Bronchial epithelial cell (primary cell): ENCODE measurements around the gene MYOZ3. TPM values are rescaled to one million over a fixed set of nuclear protein-coding genes. Genes with fewer than 3 reads are reported as not detected.

ENCODE experiments used
- DNase-seq: peaks from one replicate; pipeline ENCODE4 v3.0.0-alpha.2; 2010; ENCODE audit warnings: low read depth
- FAIRE-seq: peaks from 2 replicates; lab custom pipeline; 2011; peaks lifted over from hg19 to GRCh38; lab: Jason Lieb, UNC
- H3K27me3 ChIP-seq: 2 replicates; pipeline ENCODE4 v1.5.1; 2011; ENCODE audit warnings: low read length; ENCODE audit not compliant: control insufficient read depth, insufficient read depth
- H3K36me3 ChIP-seq: 2 replicates; pipeline ENCODE4 v1.5.1; 2011; ENCODE audit warnings: low read length; ENCODE audit not compliant: control insufficient read depth, insufficient read depth
- H3K4me3 ChIP-seq: 2 replicates; pipeline ENCODE4 v1.5.1; 2011; ENCODE audit warnings: mild to moderate bottlenecking, low read depth, low read length, control low read depth
- CTCF ChIP-seq: IDR thresholded peaks from 2 replicates; pipeline ENCODE4 v1.5.1; 2011; ENCODE audit warnings: mild to moderate bottlenecking, moderate library complexity, low read length, control low read depth, inconsistent platforms; ENCODE audit not compliant: insufficient read depth, severe bottlenecking
- total RNA-seq: library from RNA; depleted of rRNA; stranded (reverse); fragments of >200 nt; gene quantifications from 2 replicates; pipeline ENCODE4 v1.2.1, GENCODE V29; 2014

The MYOZ3 gene
- total RNA-seq, 1 donor from 2014 or later: not detected

GRCh38 chr5:150670948-150671310 lies 9.9 kb downstream of the MYOZ3 start:
- Histone ChIP-seq H3K4me3 (no peak overlapping the region), H3K36me3 (no peaks in the 10 kb centered on the region), H3K27me3 (peaks cover 2% of the 10 kb centered on the region)
- TF ChIP-seq CTCF: no peak
- FAIRE-seq (no peak), DNase-seq (no peak)

- Histone ChIP-seq H3K36me3 (no peaks in the 10 kb centered on the region), H3K27me3 (peaks cover 2% of the 10 kb centered on the region), H3K4me3 (peak overlapping the region; percentile 26)
- FAIRE-seq (no peak), DNase-seq (no peak)
- no peak for TF ChIP-seq CTCF
Observed at GRCh38 chr5:150671509-150672236, 10.6 kb downstream of the MYOZ3 start.

- Histone ChIP-seq H3K4me3 (peak overlapping the region; percentile 26), H3K36me3 (no peaks in the 10 kb centered on the region), H3K27me3 (peaks cover 2% of the 10 kb centered on the region)
- TF ChIP-seq CTCF: no peak
- no peak for FAIRE-seq
- DNase-seq: peak; percentile 91
Observed at GRCh38 chr5:150672237-150672883, 11.3 kb downstream of the MYOZ3 start.

GRCh38 chr5:150672884-150673275 lies 11.8 kb downstream of the MYOZ3 start:
- Histone ChIP-seq H3K27me3 (peaks cover 2% of the 10 kb centered on the region), H3K36me3 (no peaks in the 10 kb centered on the region), H3K4me3 (no peak overlapping the region)
- no peak for TF ChIP-seq CTCF
- FAIRE-seq (no peak), DNase-seq (no peak)

- DNase-seq (no peak), FAIRE-seq (no peak)
- Histone ChIP-seq H3K27me3 (peaks cover 2% of the 10 kb centered on the region), H3K4me3 (no peak overlapping the region), H3K36me3 (no peaks in the 10 kb centered on the region)
- no peak for TF ChIP-seq CTCF
Observed at GRCh38 chr5:150674341-150674821, 13.3 kb downstream of the MYOZ3 start.
